ENCODE data around the gene ESR2.
A peak's percentile ranks its signal among the peaks of the same experiment; 100 is the strongest.
"Not testable (repeated sequence)": the region's sequence is repeated elsewhere in the genome, so short reads cannot be mapped to it uniquely, and the experiment has no call there.

The ESR2 gene

DNA sequence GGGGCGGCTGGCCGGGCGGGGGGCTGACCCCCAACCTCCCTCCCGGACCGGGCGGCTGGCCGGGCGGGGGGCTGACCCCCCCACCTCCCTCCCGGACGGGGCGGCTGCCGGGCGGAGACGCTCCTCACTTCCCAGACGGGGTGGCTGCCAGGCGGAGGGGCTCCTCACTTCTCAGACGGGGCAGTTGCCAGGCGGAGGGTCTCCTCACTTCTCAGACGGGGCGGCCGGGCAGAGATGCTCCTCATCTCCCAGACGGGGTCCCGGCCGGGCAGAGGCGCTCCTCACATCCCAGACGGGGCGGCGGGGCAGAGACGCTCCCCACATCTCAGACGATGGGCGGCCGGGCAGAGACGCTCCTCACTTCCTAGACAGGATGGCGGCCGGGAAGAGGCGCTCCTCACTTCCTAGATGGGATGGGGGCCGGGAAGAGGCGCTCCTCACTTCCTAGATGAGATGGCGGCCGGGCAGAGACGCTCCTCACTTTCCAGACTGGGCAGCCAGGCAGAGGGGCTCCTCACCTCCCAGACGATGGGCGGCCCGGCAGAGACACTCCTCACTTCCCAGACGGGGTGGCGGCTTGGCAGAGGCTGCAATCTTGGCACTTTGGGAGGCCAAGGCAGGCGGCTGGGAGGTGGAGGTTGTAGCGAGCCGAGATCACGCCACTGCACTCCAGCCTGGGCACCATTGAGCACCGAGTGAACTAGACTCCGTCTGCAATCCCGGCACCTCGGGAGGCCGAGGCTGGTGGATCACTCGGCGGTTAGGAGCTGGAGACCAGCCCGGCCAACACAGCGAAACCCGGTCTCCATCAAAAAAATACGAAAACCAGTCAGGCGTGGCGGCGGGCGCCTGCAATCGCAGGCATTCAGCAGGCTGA, 256.1 kb downstream of the ESR2 start:
- not testable (repeated sequence) for DNase-seq (ENCODE audit: low read depth)

DNA sequence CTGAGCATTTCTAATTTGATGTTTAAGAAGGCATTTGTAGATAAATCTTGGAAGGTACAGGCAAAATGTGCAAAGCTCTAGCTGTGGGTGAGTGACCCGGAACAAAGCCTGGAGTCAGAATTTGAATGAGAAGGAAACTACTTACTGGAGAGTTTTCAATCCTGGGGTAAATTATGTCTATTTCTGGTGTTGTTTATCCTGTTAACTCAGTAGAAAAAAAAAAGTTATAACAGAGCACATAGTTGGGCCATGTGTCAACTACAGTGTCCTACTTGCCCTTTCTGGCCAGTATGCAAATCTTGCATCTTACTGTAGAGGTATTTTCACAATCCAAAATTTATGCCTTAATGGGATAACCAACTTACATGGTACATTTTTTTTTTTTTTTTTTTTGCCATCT, 259.0 kb downstream of the ESR2 start:
- peak; percentile 22 for DNase-seq (ENCODE audit: low read depth)
